Adrenal gland (tissue), 5 donors: ENCODE measurements around the gene SFXN3.

Source experiments
- POLR2A ChIP-seq, 2 donors: fragments of 450-650 bp; IDR thresholded peaks; one replicate each; pipeline ENCODE4 v1.6.1; 2017; ENCODE audit warnings: antibody characterized with exemption in 2 of 2, mild to moderate bottlenecking in 2 of 2, moderate library complexity in 1 of 2
- TF ChIP-seq, protein P1 (sequence below), 6 experiments: fragments of 450-650 bp in 4 of 6; fragments of 200-600 bp in 2 of 6; sonication (generic) in 1 of 6; IDR thresholded peaks; 1 replicate in 5 of 6; 2 replicates in 1 of 6; pipeline versions ENCODE4 v1.5.1 to v1.8.0; 2016 to 2021; ENCODE audit warnings: antibody characterized with exemption in 6 of 6, mild to moderate bottlenecking in 2 of 6, moderate library complexity in 1 of 6
- donor health status: DM: no; HTN: no; CAD: no.

DNA sequence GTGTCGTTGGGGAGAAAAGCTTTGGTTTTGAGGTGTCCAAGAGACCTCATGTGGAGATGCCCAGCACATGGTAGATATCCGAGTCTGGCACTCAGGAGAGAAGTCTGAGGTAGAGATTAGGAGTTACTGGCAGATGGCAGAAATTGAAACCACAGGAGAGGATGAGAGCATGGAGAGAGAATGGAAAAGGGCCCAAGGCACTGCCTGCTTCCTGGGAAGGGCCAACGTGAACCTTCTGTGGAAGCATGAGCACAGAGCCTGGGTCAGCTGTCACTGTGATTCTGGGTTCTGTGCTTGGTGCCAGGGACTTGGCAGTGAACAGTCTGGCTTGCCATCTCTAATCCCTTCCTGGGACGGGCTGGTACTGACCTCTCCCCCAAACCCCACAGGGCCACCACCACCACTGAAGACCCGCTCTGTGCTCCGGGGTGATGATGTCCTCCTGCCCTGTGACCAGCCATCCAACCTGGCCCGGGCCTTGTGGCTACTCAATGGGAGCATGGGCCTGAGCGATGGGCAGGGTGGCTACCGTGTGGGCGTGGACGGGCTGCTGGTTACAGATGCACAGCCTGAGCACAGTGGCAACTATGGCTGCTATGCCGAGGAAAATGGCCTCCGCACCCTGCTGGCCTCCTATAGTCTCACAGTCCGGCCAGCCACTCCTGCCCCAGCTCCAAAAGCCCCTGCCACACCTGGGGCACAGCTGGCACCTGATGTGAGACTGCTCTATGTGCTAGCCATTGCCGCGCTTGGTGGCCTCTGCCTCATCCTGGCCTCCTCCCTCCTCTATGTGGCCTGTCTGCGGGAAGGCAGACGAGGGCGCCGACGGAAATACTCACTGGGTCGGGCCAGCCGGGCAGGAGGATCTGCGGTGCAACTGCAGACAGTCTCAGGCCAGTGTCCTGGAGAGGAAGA, 47.9 kb upstream of the SFXN3 start:
- TF ChIP-seq, protein P1, sequence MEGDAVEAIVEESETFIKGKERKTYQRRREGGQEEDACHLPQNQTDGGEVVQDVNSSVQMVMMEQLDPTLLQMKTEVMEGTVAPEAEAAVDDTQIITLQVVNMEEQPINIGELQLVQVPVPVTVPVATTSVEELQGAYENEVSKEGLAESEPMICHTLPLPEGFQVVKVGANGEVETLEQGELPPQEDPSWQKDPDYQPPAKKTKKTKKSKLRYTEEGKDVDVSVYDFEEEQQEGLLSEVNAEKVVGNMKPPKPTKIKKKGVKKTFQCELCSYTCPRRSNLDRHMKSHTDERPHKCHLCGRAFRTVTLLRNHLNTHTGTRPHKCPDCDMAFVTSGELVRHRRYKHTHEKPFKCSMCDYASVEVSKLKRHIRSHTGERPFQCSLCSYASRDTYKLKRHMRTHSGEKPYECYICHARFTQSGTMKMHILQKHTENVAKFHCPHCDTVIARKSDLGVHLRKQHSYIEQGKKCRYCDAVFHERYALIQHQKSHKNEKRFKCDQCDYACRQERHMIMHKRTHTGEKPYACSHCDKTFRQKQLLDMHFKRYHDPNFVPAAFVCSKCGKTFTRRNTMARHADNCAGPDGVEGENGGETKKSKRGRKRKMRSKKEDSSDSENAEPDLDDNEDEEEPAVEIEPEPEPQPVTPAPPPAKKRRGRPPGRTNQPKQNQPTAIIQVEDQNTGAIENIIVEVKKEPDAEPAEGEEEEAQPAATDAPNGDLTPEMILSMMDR (IDR thresholded peaks at IDR 0.05): no peak
- TF ChIP-seq POLR2A (IDR thresholded peaks at IDR 0.05): no peak
